Endothelial cell of umbilical vein (primary cell): Measurements from ENCODE around the gene RTN4R. TPM values are rescaled to one million over a fixed set of nuclear protein-coding genes. Genes with fewer than 3 reads are reported as not detected.

Source experiments
- BruUV-seq: library from RNA; stranded (reverse); fragments of 400-500 nt; replicated peaks from 2 replicates; lab custom pipeline; 2021; lab: Mats Ljungman, UMichigan
- CTCF ChIA-PET: fragments of 300-600, 350-600 bp; sonication (Branson Sonifier 250); formaldehyde crosslinking; loops from one replicate; lab custom pipeline; 2021; ENCODE audit warnings: antibody characterized with exemption, inconsistent platforms; lab: Charles Lee
- POLR2A ChIA-PET: fragments of 300-600, 350-600 bp; sonication (Branson Sonifier 250); formaldehyde crosslinking; loops from one replicate; lab custom pipeline; 2021; ENCODE audit warnings: antibody characterized with exemption, inconsistent platforms; lab: Charles Lee
- DNase-seq: peaks from one replicate; pipeline ENCODE4 v3.0.0-alpha.2; 2011; ENCODE audit warnings: low read depth, low spot score
- FAIRE-seq: peaks from 2 replicates; lab custom pipeline; 2011; peaks lifted over from hg19 to GRCh38; lab: Jason Lieb, UNC
- H2AFZ ChIP-seq: 2 replicates; pipeline ENCODE4 v1.6.0; 2012; ENCODE audit warnings: low read depth, low read length, control low read depth, inconsistent platforms
- H3K27ac ChIP-seq: 2 replicates; pipeline ENCODE4 v1.5.1; 2011; ENCODE audit warnings: low read depth, mild to moderate bottlenecking, control low read depth, low read length, moderate library complexity; ENCODE audit not compliant: insufficient read depth
- H3K27me3 ChIP-seq, 2 experiments: 2 replicates each; pipeline versions ENCODE4 v1.6.0 to v1.6.1; 2011; ENCODE audit warnings: low read length in 2 of 2, mixed read lengths in 1 of 2; ENCODE audit not compliant: control insufficient read depth in 2 of 2, insufficient read depth in 2 of 2
- H3K36me3 ChIP-seq, 2 experiments: 2 replicates in 1 of 2; 3 replicates in 1 of 2; pipeline ENCODE4 v1.5.1; 2011; ENCODE audit warnings: low read length in 2 of 2, mild to moderate bottlenecking in 1 of 2, moderate library complexity in 1 of 2; ENCODE audit not compliant: control insufficient read depth in 2 of 2, insufficient read depth in 2 of 2; ENCODE audit errors: extremely low read depth in 1 of 2
- H3K4me1 ChIP-seq: 3 replicates; pipeline ENCODE4 v1.5.1; 2011; ENCODE audit warnings: mild to moderate bottlenecking, low read length; ENCODE audit not compliant: control insufficient read depth, insufficient read depth; ENCODE audit errors: extremely low read depth
- H3K4me2 ChIP-seq: 2 replicates; pipeline ENCODE4 v1.6.1; 2011; ENCODE audit warnings: low read length, control low read depth, mixed read lengths; ENCODE audit not compliant: insufficient read depth
- H3K4me3 ChIP-seq, 3 experiments: fragments of 200-600 bp in 1 of 3; sonication (generic), shearing (Covaris generic) in 1 of 3; replicated peaks in 1 of 3; 2 replicates each; pipeline ENCODE4 v1.5.1; 2011 to 2016; ENCODE audit warnings: control low read depth in 3 of 3, low read length in 3 of 3, mild to moderate bottlenecking in 2 of 3, inconsistent platforms in 1 of 3, low read depth in 1 of 3, moderate library complexity in 1 of 3; ENCODE audit not compliant: insufficient read depth in 1 of 3
- H3K79me2 ChIP-seq: 2 replicates; pipeline ENCODE4 v1.6.0; 2012; ENCODE audit warnings: low read length, inconsistent platforms; ENCODE audit not compliant: control insufficient read depth, insufficient read depth
- H3K9ac ChIP-seq: replicated peaks from 2 replicates; pipeline ENCODE3; 2011; ENCODE audit warnings: low read length, control low read depth; ENCODE audit not compliant: insufficient read depth; ENCODE audit errors: extremely low read depth
- H3K9me1 ChIP-seq: replicated peaks from 3 replicates; pipeline ENCODE4 v1.6.0; 2011; ENCODE audit warnings: mild to moderate bottlenecking, low read length; ENCODE audit not compliant: control insufficient read depth, insufficient read depth; ENCODE audit errors: extremely low read depth
- H3K9me3 ChIP-seq: replicated peaks from 2 replicates; pipeline ENCODE4 v1.5.1; 2012; ENCODE audit warnings: low read length, inconsistent platforms; ENCODE audit not compliant: control insufficient read depth, insufficient read depth
- H4K20me1 ChIP-seq: replicated peaks from 2 replicates; pipeline ENCODE3; 2011; ENCODE audit warnings: mild to moderate bottlenecking, low read length; ENCODE audit not compliant: control insufficient read depth, insufficient read depth; ENCODE audit errors: extremely low read depth
- FOS ChIP-seq: IDR thresholded peaks from 2 replicates; pipeline ENCODE4 v1.6.1; 2011; ENCODE audit warnings: mild to moderate bottlenecking, low read length, moderate library complexity, borderline replicate concordance; ENCODE audit not compliant: insufficient read depth
- GATA2 ChIP-seq: IDR thresholded peaks from 2 replicates; pipeline ENCODE4 v1.7.0; 2011; ENCODE audit warnings: low read depth, mild to moderate bottlenecking, moderate library complexity, mixed read lengths, low read length; ENCODE audit not compliant: insufficient read length, insufficient read depth
- JUN ChIP-seq: IDR thresholded peaks from 2 replicates; pipeline ENCODE4 v1.6.1; 2011; ENCODE audit warnings: borderline replicate concordance, low read depth; ENCODE audit not compliant: insufficient read length, insufficient read depth
- MYC ChIP-seq: IDR thresholded peaks from one replicate; pipeline ENCODE4 v1.6.1; 2011; ENCODE audit warnings: mild to moderate bottlenecking, low read depth, low read length
- POLR2A ChIP-seq: IDR thresholded peaks from 2 replicates; pipeline ENCODE4 v1.6.1; 2012; ENCODE audit warnings: low read depth, mild to moderate bottlenecking, control low read depth, low read length
- POLR2AphosphoS5 ChIP-seq: IDR thresholded peaks from 2 replicates; pipeline ENCODE4 v1.6.1; 2012; ENCODE audit warnings: low read depth, mild to moderate bottlenecking, control low read depth, low read length, moderate library complexity; ENCODE audit not compliant: insufficient read depth
- dilution Hi-C: fragments of 300-500 bp; cut with MboI; formaldehyde crosslinking; loops from one replicate; pipeline ENCODE4 v1.15.0; 2019; ENCODE audit warnings: low sequenced_read_pairs; ENCODE audit not compliant: extremely low pct_ligation_motif_present
- intact Hi-C: fragments of 100-400 bp; cut with micrococcal nuclease; formaldehyde crosslinking; loops from one replicate; pipeline ENCODE4 v1.10.0; 2022
- polyA plus RNA-seq, 4 experiments: library from polyadenylated mRNA; depleted of rRNA in 3 of 4; stranded (reverse) in 3 of 4; unstranded in 1 of 4; fragments of >200 nt; gene quantifications; 2 replicates each; pipeline versions ENCODE4 v1.2.1 to v1.2.3, GENCODE V29; 2011 to 2012; ENCODE audit warnings: missing spikeins in 1 of 4
- total RNA-seq: library from RNA; stranded (reverse); gene quantifications from 2 replicates; pipeline ENCODE4 v1.2.3, GENCODE V29; 2021
- TF ChIP-seq, protein P1 (sequence below), 2 donors: IDR thresholded peaks; 1 replicate in 1 of 2; 2 replicates in 1 of 2; pipeline ENCODE4 v1.5.1; 2011; ENCODE audit warnings: low read length in 2 of 2, mild to moderate bottlenecking in 2 of 2, moderate library complexity in 2 of 2, control low read depth in 1 of 2, inconsistent platforms in 1 of 2, low read depth in 1 of 2; ENCODE audit not compliant: insufficient read depth in 1 of 2; ENCODE audit errors: extremely low read depth in 1 of 2
- TF ChIP-seq, protein P2 (sequence below): IDR thresholded peaks from 2 replicates; pipeline ENCODE4 v1.6.1; 2011; ENCODE audit not compliant: insufficient read depth, insufficient read length

Gene RTN4R
- total and polyA plus RNA-seq, 2 donors (not counting 3 experiments of a cell fraction or from before 2014, with no cell fraction given) = 1.2 to 2.2 TPM

DNA sequence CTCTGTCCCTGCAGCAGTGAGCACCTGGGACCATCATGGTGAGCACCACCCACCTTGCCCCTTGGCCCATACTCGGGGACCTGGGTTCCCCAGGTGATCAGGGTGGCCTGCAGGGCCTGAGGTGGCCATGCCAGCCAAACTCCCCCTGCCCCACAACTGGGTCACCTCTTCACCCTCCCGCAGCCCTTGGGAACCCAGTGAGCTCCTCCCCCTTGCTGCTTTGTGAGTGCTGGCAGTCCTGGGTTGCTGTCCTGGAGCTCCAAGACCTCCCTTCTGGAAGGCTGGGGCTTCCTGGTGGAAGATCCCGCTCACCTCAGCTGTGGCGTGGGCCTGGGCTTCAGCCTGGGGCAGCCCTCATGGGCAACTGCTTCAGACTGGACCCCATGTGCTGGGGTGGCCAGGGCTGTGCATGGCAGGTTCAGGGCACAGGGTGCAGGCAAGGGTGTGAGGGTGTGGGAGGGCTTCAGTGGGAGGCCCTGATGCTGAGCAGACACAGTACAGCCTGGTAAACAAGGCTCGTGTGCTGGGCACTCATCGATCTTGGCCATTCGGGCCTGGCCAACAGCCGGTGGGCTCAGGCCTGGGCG is 57.6 kb downstream of the RTN4R start:
- dilution Hi-C loops (no loop called here), intact Hi-C loops (no loop called here)
- Histone ChIP-seq H3K27ac (no peak overlapping the region), H3K9me1 (no peaks in the 10 kb centered on the region), H3K79me2 (peaks cover 2% of the 10 kb centered on the region), H3K9ac (no peak overlapping the region), H3K27me3 (no peaks in the 10 kb centered on the region), H3K9me3 (no peaks in the 10 kb centered on the region), H4K20me1 (no peaks in the 10 kb centered on the region), H2AFZ (no peak overlapping the region), H3K36me3 (no peaks in the 10 kb centered on the region), H3K4me1 (peaks cover 12% of the 10 kb centered on the region), H3K4me3 (no peak overlapping the region), H3K4me2 (no peak overlapping the region)
- no peak for FAIRE-seq
- no TSS peak for BruUV-seq
- CTCF ChIA-PET = interaction anchor here (1.0 to 1.2 kb wide), 3 partner anchors 9 to 27 kb away, joined by 3 read pairs; no protein-coding TSS in a partner anchor
- TF ChIP-seq, protein P1, sequence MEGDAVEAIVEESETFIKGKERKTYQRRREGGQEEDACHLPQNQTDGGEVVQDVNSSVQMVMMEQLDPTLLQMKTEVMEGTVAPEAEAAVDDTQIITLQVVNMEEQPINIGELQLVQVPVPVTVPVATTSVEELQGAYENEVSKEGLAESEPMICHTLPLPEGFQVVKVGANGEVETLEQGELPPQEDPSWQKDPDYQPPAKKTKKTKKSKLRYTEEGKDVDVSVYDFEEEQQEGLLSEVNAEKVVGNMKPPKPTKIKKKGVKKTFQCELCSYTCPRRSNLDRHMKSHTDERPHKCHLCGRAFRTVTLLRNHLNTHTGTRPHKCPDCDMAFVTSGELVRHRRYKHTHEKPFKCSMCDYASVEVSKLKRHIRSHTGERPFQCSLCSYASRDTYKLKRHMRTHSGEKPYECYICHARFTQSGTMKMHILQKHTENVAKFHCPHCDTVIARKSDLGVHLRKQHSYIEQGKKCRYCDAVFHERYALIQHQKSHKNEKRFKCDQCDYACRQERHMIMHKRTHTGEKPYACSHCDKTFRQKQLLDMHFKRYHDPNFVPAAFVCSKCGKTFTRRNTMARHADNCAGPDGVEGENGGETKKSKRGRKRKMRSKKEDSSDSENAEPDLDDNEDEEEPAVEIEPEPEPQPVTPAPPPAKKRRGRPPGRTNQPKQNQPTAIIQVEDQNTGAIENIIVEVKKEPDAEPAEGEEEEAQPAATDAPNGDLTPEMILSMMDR (IDR thresholded peaks at IDR 0.05; ENCODE audit: extremely low read depth in 1 of 2, insufficient read depth in 1 of 2, low read depth in 1 of 2, low read length in 2 of 2) = no peak
- TF ChIP-seq, protein P2, sequence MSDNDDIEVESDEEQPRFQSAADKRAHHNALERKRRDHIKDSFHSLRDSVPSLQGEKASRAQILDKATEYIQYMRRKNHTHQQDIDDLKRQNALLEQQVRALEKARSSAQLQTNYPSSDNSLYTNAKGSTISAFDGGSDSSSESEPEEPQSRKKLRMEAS = no peak
- TF ChIP-seq GATA2 = no peak
- no peak for TF ChIP-seq MYC
- no peak for TF ChIP-seq POLR2A
- no peak for TF ChIP-seq JUN
- TF ChIP-seq FOS = no peak
- no peak for TF ChIP-seq POLR2AphosphoS5
- POLR2A ChIA-PET = no interaction called here
- DNase-seq = no peak
